T-helper 2 cell treated with Interferon-gamma antibody and Interleukin-4, amounts not matched to agents 100 ng/mL and 5 ng/mL, for 36 hours (primary cell): Measurements from ENCODE around the gene RIOK3. TPM values are rescaled to one million over a fixed set of nuclear protein-coding genes. Genes with fewer than 3 reads are reported as not detected.

ENCODE experiments used
- intact Hi-C: fragments of 100-400 bp; cut with micrococcal nuclease; formaldehyde crosslinking; loops from one replicate; pipeline ENCODE4 v1.15.1; 2023
- total RNA-seq: library from RNA; stranded (reverse); gene quantifications from 2 replicates; pipeline ENCODE4 v1.2.3, GENCODE V29; 2022

RIOK3 gene
- total RNA-seq, 1 donor from 2014 or later = 58.1 TPM

DNA sequence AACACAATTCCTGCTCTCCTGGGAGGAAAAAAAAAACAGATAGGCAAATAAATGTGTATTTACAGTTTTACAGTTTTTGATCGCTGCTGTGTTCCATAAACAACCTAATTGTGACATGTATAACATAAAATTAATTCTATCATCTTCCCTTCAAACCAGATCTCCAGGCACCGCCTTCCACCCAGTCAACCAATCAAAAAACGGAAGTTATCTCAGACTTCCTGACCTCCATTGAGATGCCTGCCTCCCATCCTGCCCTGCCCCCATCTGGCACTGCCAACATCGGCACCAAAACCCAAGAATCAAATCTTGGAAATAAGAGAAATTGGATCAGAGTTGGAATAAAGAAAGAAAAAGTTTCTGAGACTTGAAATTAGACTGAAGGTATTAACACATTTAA lies 3.1 kb upstream of the RIOK3 start:
- intact Hi-C loops = loop anchor here (5.0 kb wide), 3 partner anchors 37 to 562 kb away; partner anchors contain the start of genes RBBP8 and TTC39C

DNA sequence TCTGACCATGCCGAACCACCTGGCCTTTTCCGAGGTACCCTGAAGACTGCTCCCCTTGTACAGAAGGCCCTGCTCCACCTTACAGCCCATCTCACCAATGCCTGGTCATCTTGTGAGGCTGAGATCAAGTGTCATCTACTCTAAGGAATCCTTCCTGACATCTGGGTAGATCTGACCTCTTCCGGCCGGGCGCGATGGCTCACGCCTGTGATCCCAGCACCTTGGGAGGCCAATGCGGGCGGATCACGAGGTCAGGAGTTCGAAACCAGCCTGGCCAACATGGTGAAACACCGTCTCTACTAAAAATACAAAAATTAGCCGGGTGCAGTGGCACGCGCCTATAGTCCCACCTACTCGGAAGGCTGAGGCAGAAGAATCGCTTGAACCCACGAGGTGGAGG lies 2.1 kb upstream of the RIOK3 start:
- intact Hi-C loops = loop anchor here (5.0 kb wide), 3 partner anchors 36 to 561 kb away; partner anchors contain the start of genes RBBP8 and TTC39C

DNA sequence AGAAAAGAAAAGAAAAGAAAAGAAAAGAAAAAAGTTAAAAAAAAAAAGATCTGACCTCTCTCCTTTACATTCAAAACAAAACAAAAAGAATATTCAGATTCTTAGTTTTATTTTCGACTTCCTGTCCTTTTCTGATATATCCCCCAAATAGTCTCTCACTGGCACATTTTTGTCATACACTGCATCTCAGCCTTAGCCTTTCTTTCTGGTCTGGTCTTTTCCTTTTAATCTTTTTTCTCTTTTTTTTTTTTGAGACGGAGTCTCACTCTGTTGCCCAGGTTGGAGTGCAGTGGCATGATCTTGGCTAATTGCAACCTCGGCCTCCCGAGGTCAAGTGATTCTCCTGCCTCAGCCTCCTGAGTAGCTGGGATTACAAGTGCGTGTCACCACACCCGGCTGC lies 1.6 kb upstream of the RIOK3 start:
- intact Hi-C loops = loop anchor here (5.0 kb wide), 3 partner anchors 36 to 561 kb away; partner anchors contain the start of genes RBBP8 and TTC39C

DNA sequence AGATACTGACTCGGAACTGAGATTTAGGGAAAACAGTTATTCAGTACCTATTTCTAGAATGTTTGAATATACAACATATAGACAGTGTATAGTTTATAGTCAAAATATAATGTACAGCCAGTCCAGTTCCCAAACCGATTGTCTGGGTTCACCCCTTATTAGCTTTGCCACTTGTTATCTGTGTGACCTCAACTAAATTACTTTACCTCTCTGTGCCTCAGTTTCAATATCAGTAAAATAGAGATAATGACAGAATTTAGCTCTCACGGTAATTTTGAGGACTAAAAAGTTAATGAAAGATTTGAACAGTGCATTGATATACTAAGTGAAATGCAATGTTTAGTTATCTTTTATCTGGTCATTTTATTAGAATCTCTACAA lies 750 bp upstream of the RIOK3 start:
- intact Hi-C loops = loop anchor here (5.0 kb wide), 3 partner anchors 35 to 560 kb away; partner anchors contain the start of genes RBBP8 and TTC39C

DNA sequence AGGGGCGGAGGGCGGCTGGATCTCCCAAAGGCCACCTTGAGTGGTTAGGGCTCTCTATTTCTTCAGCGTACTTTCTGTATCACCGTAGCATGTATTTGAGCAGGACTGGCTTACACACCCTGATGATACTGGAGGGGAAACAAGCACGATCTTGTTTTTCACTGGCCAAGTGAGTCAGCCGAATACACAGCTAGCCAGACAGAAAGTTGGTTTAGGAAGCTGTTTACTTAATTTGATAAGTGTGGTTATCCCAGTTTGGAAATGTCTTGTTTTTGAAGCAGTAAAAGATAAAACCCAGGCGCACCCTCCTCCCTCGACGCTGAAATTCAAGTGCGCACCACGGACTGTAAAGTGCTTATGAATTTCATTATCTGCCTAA lies 582 bp downstream of the RIOK3 start:
- intact Hi-C loops = loop anchor here (1.0 to 5.0 kb wide), 6 partner anchors 15 to 559 kb away; partner anchors contain the start of genes NPC1, RBBP8, RMC1 and TTC39C

DNA sequence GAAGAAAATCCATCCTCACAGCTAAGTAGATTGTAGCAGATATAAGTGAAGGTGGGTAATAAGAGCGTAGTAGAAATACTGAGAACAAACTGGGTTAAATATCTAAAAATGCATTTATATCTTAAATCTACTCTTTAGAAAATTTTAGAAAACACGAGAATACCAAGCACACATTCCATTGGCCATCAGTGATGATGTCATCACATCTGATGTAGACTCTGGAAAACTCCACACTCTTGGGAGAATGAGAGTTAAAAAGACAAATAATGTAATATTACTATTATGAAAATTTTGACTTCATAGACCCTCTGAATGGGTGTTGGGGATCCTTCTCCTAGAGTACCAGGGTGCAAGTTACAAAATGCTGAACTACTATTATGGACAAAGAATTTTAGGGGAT lies 3.7 kb downstream of the RIOK3 start:
- intact Hi-C loops = no loop called here

DNA sequence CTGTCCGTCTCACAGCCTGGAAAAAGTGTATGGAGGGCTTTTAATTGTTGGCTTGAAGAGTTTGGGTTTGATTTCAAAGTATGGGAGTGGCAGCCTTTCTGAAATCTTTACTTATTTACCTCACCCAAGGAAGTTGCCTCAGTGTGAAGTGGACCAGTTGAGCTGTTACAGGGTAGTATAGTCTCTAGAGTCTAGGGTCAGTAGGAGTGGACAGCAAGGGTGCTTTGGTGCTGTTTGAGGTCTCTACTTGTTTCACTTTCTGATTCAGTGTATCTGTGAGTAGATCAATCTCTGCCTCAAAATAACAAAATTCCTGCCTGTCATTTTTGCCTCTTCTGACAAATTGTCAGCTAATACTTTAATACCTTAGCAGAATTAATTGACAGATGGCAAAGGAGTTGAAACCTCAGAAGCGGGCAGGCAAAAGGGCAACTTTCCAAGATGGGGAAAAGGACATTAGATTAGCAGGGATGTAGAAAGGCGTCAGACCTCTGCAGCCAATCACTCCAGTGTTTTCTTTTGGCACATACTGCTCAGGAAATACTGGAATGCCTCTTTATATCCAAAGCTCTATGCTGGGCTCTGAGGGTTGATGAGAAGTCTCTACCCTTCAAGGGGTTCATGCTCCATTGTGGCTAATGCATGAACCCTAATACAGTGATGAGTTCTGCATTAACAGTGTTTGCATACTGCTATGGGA lies 5.9 kb downstream of the RIOK3 start:
- intact Hi-C loops = no loop called here

DNA sequence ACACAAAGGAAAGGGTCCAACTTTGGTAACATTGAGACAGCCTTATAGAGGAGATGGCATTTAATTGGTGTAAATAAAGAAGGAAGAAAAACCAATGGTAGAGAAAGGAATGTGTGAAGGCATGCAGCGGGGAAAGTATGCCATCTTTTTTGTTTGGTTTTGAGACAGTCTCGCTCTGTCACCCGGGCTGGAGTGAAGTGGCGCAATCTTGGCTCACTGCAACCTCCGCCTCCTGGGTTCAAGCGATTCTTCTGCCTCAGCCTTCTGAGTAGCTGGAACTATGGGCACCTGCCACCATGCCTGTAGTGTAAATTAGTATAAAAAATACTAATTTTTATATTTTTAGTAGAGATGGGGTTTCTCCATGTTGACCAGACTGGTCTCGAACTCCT lies 6.4 kb downstream of the RIOK3 start:
- intact Hi-C loops = no loop called here

DNA sequence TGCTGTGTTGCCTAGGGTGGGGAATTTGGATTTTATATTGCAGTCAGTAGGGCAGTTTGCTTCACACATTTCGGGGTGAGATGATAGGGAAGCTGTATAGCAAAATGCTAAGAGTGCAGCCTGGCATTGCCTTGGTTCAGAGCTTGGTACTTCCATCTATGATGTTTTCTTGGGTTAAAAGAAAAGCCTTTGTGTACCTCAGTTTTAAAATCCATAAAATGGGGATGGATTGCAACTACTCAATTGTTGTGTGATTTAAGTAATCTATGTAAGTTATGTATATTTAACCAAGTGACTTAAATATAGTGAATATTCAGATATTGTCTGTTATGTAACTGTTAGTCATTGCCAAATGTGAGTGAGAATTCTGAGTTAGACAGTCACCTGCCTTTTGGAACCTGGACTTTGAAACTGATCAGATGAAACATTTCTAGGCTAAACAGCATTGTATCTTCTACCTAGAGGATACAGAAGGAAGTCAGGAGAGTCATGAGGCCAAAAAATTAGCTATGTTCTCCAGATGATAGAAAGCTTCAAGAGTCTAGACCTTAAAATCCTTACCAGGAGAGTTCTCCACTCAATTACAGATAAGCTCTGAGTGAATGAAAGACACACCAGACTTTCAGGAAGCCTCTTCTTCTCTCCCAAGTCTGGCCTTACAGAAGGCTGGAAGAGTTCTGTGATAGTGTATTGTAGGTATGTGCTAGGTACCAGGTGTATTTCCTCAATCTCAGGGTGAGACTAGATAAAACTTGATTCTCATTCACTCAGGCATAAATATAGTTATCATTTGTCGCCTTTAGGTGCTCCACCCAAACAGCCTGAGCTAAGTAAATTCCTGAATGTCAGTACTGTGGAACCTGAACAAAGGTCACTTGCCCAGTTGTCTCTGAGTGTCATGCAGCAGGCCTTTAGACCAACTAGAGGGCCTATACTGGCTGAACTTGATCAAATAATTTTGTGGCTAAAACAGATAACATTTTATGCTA lies 7.5 kb downstream of the RIOK3 start:
- intact Hi-C loops = no loop called here

DNA sequence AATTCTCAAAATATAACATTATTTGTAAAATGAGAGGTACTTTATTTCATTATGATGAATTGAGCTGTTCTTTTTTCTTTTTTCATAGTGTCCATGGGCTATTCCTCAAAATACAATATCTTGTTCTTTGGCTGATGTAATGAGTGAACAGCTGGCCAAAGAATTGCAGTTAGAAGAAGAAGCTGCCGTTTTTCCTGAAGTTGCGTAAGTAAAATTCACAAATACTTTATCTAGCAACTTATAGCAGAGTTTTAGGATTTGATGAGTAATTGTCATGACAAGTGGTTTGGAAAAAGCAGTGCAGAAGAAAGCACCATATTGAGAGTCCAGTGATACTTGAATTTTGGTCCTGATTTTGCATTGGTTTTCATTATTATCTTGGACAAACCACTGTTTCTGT lies 9.8 kb downstream of the RIOK3 start:
- intact Hi-C loops = no loop called here

DNA sequence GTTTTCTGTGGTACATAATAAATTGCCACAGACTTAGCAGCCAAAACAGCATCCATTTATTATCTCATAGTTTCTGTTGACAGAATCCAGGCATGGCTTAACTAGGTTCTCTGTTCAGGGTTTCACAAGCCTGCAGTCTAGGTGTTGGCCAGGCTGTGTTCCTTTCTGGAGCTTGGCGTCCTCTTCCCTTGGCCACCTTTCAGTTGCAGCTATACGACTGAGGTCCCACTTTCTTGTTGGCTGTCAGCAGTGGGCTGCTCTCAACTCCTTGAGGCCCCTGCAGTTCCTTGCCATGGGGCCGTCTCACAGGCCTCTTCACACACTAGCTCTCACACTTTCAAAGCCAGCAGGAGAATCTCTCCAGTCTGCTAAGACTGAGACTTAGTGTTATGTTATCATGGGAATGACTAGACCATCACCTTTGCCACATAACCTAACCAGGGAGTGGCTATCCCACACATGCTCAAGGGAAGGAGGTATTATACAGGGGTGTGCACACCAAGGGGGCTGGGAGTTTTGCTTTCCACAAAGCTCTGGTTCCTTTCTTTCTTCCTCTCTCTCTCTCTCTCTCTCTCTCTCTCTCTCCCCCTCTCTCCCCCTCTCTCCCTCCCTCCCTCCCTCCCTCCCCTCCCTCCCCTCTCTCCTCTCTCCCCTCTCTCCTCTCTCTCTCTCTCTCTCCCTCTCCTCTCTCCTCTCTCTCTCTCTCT lies 15.8 kb downstream of the RIOK3 start:
- intact Hi-C loops = no loop called here

DNA sequence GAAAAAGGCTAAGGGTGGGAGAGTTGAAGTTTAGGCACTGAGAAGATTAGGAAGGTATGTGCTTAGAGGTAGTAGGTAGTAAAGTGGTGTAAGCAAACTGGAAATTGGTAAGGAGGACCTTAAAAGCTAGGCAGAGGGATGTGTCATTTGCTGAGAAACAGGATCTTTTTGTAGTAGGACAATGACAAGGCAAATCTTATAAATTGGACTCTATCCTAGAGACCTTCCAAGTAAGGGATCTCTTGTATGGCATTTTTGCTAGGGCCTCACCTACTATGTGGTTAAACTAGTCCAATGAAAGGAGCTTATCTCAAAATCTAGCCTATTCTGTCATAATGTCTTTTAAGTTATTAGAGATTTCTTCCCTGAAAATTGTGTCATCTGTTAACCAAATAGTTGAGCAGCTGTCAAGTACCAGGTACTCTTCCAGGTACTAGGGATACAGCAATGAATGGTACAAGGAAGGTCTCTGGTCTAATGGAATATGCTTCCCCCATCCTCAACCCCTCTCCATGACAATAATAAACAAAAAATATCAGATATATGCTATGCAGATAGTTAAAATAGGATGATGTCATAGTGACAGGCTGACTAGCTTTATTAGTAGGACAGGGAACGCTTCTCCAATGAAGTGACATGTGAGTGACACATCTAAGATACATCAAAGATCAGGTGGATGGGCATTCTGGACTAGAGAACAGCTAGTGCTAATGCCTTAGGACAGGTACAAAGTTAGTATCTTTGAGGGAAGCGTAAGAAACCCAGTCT lies 17.7 kb downstream of the RIOK3 start:
- intact Hi-C loops = no loop called here

DNA sequence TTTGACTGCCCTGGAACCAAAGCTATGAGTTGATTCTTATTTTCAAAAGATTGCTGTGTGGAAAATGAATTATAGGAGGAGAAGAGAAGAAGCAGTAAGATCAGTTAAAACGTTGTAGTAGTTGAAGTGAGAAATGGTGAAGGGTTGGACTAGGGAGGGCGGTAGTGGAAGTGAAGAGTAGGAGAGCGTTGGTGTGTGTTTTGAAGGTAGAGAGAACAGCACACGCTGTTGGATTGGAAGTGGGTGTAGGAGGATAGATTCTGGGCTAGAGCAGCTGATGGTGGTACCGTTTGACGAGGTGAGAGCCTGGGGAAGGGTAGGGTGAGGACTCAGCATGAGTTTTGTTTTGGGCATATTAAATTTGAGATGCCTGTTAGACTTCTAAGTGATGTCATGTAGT lies 18.4 kb downstream of the RIOK3 start:
- intact Hi-C loops = no loop called here

DNA sequence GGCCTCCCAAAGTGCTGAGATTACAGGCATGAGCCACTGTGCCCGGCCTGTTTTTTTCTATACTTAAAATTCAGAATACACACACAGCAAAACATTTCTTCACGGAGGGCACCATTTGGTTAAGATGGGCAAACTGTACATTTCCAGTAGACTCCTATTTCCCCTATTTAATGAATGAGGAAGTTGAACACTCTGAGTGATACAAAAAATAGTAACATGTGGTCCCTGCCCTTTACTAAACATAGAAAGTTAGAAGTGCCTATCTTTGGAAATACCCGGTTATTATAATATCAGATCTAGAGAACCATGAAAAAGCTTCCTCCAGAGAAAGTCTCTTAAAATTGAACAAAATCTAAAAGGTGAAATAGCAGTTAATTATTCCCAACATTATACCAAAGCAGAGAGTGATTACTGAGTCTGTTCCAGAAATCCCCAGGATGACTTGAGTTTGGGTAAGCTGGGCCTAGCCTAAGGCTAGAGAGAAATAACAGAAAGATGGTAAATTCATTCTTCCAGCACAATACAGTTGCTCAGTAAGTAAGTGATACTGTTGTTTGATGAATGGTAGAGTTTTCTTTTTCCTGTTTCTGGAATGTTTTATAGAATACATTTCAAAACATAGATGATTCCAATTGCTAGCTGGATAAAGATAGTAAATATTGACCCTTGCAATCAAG lies 26.9 kb downstream of the RIOK3 start:
- intact Hi-C loops = no loop called here

DNA sequence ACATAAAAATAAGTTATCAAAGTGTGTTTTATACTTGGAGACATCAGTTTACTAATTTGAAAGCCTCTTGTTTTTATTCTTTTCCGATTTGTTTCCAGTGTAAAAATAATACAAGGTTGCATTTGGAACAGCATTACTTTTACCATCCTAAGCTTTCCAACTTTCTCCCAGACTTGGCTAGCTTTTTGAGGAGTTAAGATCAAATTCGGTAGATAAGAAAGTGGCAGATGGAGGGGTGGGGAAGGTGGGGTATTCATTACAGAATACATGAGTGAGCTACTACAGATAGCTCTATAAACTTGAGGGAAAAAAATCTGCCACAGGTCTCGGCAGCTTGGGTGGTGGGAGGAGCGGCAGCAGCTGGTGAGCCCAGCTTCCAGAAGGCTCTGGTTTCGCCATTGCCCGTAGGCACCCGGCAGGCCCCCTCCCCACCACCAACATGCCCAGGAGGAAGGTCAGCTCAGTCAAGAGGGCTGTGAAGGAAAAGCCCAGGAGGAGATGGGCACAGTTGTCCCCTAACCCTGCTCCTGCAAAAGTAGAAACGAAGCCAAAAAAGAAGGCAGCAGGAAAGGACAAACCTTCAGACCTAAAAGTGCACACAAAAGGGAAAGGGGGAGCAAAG lies 31.6 kb downstream of the RIOK3 start:
- intact Hi-C loops = loop anchor here (5.0 kb wide), 1 partner anchor 32 kb away; the partner anchor contains the start of gene RIOK3

DNA sequence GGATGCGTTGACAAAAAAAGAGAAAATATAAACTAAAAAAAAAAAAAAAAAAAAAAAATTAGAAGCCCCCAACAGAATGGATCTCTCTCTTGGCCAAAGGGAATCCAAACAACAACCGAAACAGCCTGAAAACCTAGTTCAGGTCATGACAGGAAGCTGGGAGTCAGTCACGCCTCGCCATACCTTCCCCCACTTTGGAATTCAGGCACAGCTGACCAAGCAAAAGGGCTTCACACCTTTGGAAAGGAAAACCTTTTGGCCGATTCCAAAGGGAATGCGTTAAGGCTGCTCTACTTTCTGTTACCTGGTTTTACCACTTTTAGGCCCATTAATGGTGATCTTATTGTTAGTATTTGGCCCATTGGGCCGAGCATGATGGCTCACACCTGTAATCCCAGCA lies 32.3 kb downstream of the RIOK3 start:
- intact Hi-C loops = loop anchor here (5.0 kb wide), 1 partner anchor 33 kb away; the partner anchor contains the start of gene RIOK3

DNA sequence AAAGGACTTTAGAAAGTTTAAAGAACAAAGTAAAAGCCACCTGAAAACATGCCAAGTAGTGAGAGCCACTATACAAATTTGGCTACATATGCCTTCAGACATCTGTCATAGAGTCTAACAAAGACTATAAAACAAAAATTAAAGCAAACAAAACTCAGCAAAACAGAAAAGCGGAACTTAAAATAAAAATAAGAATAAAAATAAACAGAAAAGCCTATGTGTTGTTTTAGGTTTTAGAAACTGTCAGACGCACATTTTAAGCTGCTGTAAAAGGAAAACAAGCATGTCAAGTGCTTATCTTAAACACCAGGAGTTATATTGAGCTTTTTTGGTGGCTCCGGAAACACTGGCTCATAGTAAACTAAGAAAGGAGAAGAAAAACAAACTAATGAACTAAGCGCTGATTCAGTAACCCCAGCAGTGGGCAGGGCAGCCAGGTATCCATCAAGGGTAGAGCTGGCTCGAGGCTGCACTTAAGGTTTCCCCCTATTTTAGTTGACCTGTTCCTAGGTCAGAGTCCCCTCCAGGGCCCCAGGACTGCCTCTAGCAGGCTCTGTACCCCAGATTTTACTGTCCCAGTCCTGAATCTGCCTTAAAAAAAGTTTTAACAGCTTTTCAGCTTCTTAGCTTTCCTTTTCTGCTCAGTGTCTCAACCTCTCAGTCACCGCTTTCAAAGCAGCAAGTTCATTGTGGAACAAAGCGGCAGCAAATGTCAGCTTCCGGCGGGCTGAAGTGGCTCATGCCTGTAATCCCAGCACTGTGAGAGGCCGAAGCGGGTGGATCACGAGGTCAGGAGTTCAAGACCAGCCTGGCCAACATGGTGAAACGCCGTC lies 34.9 kb downstream of the RIOK3 start:
- intact Hi-C loops = loop anchor here (1.0 to 5.0 kb wide), 2 partner anchors 15 to 36 kb away; partner anchors contain the start of genes RIOK3 and RMC1

DNA sequence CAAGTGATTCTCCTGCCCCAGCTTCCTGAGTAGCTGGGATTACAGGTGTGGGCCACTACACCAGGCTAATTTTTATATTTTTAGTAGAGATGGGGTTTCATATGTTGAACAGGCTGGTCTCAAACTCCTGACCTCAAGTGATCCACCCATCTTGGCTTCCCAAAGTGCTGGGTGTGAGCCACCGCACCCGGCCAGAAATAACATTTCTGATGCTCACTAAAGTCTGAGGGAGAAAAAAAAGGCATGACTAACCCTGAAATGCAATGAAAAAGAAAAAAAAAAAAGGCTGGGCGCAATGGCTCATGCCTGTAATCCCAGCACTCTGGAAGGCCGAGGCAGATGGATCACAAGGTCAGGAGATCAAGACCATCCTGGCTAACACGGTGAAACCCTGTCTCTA lies 36.5 kb downstream of the RIOK3 start:
- intact Hi-C loops = loop anchor here (5.0 kb wide), 1 partner anchor 37 kb away; the partner anchor contains the start of gene RIOK3
